AG08396 (cell line): ENCODE data around the gene PDLIM7.
A peak's percentile ranks its signal among the peaks of the same experiment; 100 is the strongest.

Source experiments
- DNase-seq: peaks from one replicate; pipeline ENCODE4 v3.0.0; 2012; ENCODE audit warnings: low spot score, mixed read lengths

The PDLIM7 gene

GRCh38 chr5:177456976-177457851 is 40.2 kb downstream of the PDLIM7 start:
- DNase-seq, result peak; percentile 98

- no peak for DNase-seq
Observed at GRCh38 chr5:177456591-177456964, 40.8 kb downstream of the PDLIM7 start.

DNA sequence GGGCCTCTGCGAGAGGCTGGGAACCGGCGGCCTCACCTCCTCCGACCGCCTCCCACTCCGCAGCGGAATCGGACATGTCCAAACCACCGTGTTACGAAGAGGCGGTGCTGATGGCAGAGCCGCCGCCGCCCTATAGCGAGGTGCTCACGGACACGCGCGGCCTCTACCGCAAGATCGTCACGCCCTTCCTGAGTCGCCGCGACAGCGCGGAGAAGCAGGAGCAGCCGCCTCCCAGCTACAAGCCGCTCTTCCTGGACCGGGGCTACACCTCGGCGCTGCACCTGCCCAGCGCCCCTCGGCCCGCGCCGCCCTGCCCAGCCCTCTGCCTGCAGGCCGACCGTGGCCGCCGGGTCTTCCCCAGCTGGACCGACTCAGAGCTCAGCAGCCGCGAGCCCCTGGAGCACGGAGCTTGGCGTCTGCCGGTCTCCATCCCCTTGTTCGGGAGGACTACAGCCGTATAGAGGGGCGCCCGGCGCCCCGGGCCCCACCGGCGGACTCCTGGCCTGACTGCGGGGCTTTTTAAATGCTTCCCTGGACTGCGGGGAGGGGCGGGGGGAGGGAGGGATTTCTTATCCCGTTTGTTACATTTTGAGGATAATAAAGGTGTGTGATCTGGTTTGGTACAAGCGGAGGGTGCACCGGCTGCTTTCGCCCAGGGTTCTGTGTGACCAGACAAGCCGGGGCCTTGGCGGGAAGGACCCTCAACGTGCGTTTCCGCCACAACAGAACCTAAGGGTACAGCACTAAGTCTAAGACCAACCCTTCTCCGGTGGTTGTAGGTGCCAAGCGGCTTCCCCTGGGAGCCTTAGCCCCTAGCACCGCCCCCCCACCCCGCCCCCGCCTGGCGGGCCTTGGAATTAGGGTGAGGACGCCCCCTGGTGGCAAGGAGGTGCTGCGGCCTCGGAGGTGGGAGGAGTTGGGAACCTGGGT is 41.5 kb downstream of the PDLIM7 start:
- peak; percentile 96 for DNase-seq

DNA sequence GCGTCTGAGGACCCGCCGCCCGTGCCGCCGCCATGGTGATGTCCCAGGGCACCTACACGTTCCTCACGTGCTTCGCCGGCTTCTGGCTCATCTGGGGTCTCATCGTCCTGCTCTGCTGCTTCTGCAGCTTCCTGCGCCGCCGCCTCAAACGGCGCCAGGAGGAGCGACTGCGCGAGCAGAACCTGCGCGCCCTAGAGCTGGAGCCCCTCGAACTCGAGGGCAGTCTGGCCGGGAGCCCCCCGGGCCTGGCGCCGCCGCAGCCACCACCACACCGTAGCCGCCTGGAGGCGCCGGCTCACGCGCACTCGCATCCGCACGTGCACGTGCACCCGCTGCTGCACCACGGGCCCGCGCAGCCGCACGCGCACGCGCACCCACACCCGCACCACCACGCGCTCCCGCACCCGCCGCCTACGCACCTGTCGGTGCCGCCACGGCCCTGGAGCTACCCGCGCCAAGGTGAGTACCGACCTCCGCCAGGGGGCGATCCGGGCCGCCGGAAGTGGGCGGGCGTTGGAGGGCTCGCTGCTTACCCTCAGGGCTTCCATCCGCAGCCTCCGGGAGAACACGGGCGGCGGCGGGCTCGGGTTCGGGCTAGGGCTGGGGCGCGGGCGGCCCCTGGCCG is 42.3 kb downstream of the PDLIM7 start:
- peak; percentile 77 for DNase-seq

DNA sequence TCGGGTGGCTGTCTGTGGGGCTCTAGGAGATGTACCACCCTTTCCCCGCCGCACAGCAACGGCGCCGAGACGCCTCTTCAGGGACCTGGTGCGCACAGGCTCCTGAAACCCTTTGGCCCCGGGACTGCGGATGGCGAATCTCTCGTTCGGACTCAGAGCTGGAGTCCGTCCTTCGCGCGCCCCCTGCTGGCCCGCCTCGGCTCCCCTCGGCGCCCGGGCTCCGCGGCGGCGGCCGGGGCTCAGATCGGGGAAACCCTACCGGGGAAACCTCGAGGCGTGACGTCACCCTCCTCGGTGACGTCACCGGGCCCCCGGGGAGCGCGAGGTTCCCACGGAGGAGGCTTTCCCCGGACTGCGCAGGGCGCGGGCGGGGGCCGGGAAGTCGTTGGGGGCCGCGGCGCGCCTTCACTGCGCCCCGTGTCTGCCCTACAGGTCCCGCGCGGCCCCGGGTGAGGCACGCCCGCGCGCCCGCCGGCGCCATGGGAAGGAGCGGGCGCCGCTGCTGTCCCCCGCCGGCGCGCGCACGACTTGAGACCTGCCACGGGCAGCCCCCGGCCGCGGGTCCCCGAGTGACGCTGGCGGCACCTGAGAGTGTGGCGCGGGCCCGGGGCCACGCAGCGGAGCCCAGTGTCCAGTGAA is 42.9 kb downstream of the PDLIM7 start:
- peak; percentile 98 for DNase-seq

DNA sequence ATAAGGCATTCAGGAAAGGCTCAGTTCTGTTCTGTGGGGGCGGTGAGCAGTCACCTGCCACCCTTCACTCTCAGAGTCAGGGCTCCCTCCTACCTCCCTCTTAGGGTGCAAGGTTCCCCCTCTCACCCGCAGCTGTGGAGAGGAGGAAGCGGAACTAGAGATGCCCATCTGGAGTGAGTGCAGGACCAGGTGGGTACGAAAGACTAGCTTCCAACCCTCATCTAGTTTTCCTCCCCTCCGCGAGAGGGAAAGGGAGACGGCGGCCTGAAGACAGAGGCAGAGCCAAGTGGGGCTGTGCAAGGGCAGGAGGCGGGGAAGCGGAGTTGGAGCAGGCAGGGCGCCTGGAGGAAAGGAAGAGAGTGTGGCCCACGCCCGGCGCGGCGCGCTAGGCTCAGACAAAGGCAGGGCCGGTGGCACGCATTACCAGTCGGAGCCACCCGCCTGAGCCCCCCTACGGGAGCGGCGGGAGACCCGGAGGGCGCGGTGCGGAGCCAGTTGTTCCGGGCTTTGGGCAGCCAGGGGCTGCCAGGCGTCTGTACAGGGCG is 43.5 kb downstream of the PDLIM7 start:
- no peak for DNase-seq

DNA sequence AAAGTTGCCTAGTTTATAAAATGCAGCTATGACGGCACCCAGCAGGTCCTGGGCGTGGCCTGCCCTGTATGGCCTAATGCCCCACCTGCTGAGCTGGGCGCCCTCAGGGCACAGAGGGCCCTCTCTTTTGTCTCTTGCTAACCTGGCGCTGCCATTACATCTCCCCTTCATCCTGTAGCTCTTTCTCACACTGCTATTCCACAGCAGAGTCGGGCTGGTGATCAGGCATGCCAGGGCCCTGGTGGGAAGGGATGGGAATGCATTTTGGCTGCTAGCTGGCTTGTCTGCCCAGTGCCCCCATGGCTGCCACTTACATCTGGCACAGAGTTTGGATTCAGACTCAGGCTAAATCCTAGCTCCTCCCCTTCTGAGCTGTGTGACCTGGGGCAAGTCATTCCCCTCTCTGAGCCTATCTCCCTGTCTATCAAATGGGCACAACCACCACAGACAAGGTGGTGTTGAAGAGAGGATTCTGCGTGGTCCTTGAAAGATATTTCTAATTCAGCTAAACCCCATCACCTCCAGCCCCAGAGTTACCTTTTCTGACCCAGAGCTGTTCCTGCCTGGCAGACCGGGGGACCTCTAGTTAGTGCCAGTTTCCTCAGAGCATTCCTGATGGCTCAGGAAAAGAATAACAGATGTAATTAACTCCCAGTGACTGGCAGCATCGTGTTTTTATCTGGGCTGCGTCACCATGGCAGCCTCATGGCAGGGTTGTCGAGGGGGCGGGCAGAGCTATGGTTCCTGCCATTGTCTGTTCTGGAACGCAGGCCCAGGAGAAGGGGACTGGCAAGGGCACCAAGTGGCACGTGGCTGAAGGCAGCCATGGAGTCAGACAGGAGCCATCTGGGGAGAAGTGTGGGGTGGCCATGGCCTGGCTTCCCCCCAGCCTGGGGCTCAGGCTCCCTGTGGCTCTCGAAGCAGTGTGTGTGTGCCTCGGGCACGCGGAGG is 44.4 kb downstream of the PDLIM7 start:
- no peak for DNase-seq

DNA sequence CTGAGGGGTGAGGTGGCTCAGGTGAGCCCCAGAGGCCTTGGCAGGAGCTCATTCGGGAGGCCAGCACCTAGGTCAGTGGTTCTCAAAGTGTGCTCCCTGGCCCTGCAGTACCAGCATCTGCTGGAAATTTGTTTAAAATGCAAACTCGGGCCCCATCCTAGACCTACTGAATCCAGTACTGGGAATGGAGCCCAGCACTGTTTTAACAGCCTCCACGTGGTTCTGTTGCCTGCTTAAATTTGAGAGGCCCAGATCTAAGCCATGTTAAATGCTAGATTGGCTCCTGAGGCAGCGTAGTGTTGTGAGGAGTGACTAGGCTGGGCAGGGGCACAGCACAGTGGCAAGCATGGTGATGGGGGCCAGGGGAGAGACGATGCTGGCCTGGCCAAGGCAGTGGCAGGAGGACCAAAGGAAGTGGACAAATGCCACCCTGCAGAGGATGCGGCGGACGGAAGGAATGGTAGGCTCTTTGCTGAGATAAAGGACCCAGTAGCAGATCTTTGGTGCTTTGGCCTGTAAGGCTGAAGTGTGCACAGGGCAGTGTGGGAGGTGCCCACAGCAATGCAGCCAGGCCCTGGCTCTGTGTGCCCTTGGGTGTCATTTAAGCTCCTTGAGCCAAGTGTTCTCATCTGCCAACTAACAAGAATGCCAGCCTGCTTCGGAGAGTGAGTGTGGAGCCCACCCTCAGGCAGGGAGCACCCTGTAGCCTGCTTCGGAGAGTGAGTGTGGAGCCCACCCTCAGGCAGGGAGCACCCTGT is 46.6 kb downstream of the PDLIM7 start:
- no peak for DNase-seq

DNA sequence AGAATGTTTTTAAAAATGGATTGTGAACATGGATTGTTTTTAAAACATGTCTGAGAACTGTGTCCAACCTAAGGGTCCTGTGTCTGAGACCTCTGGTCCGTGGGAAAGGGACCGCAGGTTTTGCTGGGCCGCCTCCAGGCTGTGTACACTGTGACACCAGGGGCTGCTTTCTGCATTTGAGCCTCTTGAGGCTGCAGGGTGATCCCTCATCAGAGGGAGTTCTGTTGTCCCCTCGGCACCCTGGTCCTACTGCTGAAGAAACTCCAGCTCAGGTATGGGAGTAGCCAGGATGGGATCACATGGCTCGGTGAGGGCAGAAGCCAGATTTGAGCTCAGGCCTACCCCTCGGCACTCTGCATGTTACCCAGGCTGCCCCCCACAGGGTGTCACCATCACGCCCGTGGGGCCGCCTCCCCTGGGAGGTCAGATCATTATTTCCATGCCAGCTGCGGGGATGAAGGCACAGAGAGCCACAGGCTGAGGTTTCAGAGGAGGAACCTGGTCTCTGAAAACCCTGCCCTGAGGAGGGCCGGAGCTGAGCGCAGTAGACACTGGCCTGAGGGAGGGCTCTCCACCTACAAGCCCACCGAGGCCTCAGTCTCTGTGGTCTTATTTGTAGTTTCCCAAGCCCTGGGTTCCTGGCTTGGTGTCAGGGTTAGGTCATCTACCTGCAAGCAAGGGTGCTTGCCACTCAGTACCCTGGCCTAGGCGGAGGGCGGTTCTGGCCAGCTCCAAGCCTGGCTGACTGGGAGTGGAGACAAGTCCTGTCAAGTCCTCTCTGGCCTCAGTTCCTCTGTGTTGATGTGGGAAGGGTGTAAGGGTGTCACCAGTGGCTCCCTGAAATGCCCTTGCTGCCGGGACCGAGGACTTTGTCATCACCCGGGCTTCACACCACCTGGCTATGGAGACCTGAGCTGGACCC is 48.0 kb downstream of the PDLIM7 start:
- DNase-seq, result no peak

DNA sequence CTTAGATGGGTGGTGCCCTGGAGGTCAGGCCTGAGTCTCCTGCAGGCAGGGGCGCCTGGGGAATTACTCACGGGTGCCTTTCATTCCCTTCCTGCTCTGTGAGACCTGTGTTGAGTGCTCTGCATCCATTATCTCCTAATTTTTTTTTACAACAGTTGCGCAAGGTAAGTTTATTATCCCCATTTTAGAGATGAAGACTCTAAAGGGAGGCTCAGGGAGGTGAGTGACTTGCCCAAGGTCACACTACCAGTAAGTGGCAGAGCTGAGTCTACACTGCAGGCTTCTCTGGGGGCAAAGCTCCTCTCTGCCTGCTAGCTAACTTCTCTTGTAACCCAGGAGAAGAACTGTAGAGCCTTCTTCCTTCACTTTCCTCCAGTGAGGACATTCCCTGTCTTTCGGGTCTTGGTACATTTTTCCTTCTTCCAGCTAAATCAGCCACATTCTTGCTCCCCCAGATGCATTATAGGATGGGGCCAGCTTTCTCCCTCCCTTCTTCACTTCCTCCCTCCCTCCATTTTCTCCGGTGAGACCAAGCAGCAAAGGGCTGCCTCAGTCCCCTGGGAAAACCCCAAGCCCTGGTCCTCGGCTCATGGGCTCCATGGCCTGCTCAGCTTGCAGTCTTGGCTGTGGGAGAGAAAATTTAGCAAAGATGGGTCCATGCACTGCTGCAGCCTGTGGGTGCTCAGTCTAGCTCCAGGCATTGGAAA is 49.0 kb downstream of the PDLIM7 start:
- DNase-seq, result no peak

DNA sequence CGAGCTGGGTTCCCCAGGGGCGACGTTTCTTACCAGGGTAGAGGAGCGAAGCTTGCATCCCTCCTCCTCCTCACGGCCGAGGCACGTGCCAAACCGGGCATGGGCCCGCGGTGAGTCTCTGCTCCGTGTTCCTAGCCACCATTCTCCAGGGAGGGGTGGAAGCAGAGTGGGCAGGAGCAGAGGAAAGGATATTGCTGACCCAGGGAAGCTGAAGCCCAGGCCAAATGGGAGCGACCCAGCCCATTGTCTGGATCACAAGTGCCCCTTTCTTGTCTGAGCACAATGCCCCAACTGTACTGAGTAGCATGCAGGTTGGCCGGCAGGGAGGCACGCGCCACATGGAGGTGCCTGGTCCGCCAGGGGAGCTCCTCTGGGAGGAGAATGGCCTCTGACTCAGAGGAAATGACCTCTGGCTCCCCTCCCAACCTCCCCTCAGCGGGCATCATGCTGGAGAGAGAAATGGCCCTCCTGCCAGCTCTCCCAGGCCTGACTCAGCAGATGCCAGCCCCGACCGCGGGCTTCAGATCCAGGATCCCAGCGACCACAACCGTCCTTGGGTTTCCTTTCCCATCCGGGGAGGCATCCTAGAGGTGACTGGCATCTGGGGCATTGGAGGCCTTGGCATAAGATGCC is 49.7 kb downstream of the PDLIM7 start:
- DNase-seq, result peak; percentile 77

DNA sequence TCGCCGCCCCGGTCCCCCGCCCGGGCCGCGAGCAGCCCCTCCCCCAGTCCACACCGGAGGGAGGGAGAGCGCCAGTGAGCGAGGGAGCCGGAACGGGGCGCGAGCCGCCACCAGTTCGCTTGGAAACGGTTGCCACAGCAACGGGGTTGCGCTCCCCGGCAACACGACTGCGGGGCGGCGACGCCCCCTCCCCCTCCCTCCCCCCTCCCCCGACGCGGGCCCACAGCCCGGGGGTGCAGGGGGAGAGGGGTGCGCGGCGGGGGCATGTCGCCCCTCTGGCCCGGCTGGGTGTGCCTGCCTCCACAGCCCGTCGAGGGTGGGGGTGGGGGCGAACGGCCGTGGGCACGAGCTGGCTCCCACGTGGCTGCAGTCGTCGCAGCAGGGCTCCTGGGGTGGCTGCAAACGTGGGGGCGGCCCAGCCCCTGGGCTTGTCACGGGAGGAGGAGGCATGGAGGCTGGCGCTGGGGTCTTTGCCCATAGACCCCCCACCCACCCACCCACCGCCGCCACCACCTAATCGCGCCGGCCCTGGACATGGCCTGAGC is 50.3 kb downstream of the PDLIM7 start:
- DNase-seq, result peak; percentile 79

DNA sequence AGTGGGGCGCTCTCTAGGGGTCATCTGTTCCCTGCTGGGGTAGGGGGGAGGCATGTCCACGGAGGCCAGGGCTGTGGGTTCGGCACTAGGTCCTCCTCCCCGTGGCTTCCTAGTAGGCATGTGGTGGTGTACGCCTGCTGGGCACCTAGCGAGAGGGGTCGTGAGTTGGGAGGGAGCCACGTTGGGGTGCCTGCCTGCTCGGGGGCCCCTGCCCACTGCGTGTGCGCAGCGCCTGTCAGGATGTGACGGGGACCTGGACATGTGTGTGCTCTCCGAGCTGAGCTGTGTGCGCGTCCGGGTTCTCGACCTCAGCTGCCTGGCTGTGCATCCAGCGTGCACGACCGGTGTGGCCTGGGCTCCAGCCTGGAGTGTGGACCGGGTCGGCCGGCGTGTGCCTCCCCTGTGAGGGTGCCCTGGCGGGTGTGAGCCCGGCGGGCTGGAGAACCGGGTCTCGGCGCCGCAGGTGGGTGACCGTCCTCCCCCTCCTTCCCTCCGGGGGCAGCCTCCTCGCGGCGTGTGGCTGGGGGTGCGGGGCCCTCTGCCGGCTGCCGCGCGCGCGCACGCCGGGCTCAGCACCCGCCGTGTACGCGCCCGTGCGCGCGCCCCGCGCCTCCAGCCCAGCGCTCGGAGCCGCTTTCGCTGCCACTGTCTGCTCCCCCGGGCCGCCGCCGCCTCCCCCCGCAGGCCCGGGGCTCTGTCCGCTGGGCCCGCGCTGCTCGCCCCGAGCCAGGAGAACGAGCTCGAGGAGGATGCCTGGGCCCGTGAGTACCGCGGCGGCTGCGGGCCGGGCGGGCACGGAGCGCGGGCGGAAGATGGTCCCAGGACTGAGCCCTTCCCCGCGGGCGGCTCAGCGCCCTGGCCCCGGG is 51.0 kb downstream of the PDLIM7 start, which contains the start of gene PRR7:
TSS of gene PRR7 (plus strand) at position 615 of the 866 bp plus-strand sequence. CDS start 8,254 bp downstream, outside the sequence.
- peak; percentile 94 for DNase-seq

DNA sequence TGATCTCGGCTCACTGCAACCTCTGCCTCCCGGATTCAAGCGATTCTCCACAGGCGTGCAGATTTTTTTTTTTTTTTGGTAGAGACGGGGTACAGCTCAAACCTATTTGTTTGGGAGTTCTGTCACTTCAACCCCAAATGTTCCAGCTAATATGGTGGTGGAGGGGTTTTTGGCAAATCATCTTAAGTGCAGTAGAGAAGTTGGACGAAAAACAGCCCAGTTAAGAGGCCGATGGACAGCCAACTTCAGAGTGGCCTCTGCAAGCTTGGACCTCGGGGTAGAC is 51.5 kb downstream of the PDLIM7 start:
- DNase-seq, result no peak

DNA sequence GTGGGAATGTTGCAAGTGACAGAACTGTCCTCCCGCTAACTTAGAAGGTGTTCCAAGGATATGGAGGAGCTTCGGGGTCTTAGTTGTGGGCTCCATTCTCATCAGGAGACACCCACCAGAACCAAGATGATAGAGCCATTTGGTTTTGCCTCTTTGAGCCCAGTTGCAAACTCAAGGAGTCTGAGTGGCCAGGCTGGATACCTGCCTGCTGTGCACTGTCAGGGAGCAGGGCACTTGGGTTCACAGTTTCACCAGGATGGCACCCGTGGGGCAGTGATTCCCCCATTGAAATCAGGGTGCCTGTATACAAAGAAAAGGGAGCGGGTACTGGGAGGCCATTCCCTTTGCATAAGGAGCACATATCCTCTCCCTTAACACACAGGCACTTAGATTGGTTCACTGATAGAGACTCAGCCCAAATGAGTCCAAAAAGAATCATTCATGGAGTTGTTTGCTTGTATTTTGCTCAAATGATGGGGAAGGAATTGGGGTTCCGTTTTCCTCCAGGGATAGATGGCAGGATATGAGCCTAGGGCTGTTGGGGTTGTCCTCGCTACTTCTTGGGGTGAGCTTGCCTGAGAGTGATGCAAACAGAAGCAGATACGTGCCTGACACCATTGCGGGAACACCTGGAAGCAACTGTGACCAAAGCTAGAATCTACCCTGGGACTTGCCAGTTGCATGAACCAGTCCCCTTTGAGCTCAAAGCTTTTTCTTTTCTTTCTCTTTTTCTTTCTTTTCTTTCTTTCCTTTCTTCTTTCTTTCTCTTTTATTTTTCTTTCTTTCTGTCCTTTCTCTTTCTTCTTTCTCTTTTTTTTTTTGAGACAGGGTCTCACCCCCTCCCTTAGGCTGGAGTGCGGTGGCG is 52.1 kb downstream of the PDLIM7 start:
- DNase-seq, result no peak
